Measurements from ENCODE around the gene PLEKHO1. TPM values are rescaled to one million over a fixed set of nuclear protein-coding genes. Genes with fewer than 3 reads are reported as not detected.
"Not testable (repeated sequence)": the region's sequence is repeated elsewhere in the genome, so short reads cannot be mapped to it uniquely, and the experiment has no call there.

The PLEKHO1 gene
- total and polyA plus RNA-seq, 12 donors = 36.2 to 298 (median 79.9) TPM

- H3K36me3 ChIP-seq (replicated peaks in 1 of 2) = no peaks in the 10 kb centered on the region
- intact Hi-C loops (cut with DNase I) = no loop called here
- 92 to 100% (median 97%) methylated on average over 1 of the region's 1 CpG for WGBS, 4 donors
These were observed 17.3 kb upstream of the PLEKHO1 start for GRCh38 chr1:150132372-150132771.

DNA sequence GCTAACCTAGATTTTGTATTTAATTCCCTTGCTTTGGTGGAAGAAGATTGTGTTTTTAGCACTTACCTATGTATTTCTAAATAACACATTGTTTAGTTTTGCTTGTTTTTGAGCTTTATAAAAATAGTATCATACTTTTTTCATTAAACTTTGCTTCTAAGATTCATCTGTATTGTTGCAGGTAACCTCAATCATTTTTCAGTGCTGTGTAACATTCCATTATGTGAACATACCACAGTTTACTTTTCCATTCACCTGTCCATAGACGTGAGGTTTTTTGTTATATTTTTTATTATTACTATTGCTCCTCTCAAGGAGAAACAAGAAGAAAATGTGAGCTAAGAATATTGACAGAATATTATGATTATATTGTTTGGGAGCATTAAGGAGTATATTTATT, 15.2 kb upstream of the PLEKHO1 start:
- no peak overlapping the region for H3K4me3 ChIP-seq
- H3K9me3 ChIP-seq (replicated peaks in 1 of 3) = no peaks in the 10 kb centered on the region
- no peak for DNase-seq
- no peak for TF ChIP-seq POLR2A (IDR thresholded peaks at IDR 0.05)
- TF ChIP-seq, protein P1, sequence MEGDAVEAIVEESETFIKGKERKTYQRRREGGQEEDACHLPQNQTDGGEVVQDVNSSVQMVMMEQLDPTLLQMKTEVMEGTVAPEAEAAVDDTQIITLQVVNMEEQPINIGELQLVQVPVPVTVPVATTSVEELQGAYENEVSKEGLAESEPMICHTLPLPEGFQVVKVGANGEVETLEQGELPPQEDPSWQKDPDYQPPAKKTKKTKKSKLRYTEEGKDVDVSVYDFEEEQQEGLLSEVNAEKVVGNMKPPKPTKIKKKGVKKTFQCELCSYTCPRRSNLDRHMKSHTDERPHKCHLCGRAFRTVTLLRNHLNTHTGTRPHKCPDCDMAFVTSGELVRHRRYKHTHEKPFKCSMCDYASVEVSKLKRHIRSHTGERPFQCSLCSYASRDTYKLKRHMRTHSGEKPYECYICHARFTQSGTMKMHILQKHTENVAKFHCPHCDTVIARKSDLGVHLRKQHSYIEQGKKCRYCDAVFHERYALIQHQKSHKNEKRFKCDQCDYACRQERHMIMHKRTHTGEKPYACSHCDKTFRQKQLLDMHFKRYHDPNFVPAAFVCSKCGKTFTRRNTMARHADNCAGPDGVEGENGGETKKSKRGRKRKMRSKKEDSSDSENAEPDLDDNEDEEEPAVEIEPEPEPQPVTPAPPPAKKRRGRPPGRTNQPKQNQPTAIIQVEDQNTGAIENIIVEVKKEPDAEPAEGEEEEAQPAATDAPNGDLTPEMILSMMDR (IDR thresholded peaks at IDR 0.05) = no peak
- WGBS, 4 donors = 93 to 98% (median 95%) methylated on average over 1 of the region's 1 CpG
- H3K36me3 ChIP-seq (replicated peaks in 1 of 2) = no peaks in the 10 kb centered on the region
- intact Hi-C loops (cut with DNase I) = no loop called here
- no peak overlapping the region for H3K27ac ChIP-seq
- no peaks in the 10 kb centered on the region for H3K4me1 ChIP-seq (replicated peaks in 1 of 2)
- no peaks in the 10 kb centered on the region for H3K27me3 ChIP-seq

More at GRCh38 chr1:150132372-150132771, 17.3 kb upstream of the PLEKHO1 start:
- Histone ChIP-seq H3K9me3 (replicated peaks in 1 of 3) (no peaks in the 10 kb centered on the region), H3K27ac (no peak overlapping the region), H3K4me3 (no peak overlapping the region), H3K4me1 (replicated peaks in 1 of 2) (no peaks in the 10 kb centered on the region), H3K27me3 (no peaks in the 10 kb centered on the region)
- DNase-seq = no peak
- TF ChIP-seq POLR2A (IDR thresholded peaks at IDR 0.05) = no peak
- TF ChIP-seq, protein P1 (IDR thresholded peaks at IDR 0.05) = no peak

DNA sequence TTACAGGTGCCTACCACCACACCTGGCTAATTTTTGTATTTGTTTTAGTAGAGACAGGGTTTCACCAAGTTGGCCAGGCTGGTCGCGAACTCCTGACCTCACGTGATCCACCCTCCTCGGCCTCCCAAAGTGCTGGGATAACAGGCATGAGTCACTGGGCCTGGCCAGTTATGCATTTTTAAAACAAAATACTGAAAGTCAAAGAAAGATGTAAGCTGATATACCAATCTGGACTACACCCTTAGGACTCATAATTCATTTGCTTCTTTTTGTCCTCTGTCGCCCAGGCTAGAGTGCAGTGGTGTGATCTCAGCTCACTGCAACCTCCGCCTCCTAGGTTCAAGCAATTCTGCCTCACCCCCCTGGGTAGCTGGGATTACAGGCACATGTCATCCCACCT, 14.3 kb upstream of the PLEKHO1 start:
- H3K4me1 ChIP-seq (replicated peaks in 1 of 2); H3K36me3 ChIP-seq (replicated peaks in 1 of 2); H3K4me3 ChIP-seq; H3K27ac ChIP-seq; DNase-seq; H3K27me3 ChIP-seq; H3K9me3 ChIP-seq (replicated peaks in 1 of 3); intact Hi-C loops (cut with DNase I): not testable (repeated sequence)
- WGBS, 4 donors = 77 to 83% (median 82%) methylated on average over 6 of the region's 6 CpGs

DNA sequence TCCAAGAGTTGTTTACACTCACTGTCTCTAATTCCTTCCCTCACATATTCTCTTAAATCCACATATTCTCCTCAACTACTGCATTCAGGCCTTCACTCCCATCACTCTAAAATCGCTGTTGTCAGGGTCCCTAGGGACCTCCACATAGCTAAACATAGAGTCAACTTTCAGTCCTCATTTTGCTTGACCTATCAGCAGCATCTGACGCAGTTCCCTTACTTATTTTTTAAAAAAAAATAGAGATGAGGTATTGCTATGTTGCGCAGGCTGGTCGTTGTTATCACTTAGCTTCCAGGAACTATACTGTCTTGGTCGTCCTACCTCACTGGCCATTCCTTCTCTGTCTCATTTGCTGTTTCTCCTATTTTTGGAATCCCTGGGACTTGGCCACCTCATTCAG, 11.7 kb upstream of the PLEKHO1 start:
- no peaks in the 10 kb centered on the region for H3K9me3 ChIP-seq (replicated peaks in 1 of 3)
- no peaks in the 10 kb centered on the region for H3K27me3 ChIP-seq
- H3K4me3 ChIP-seq = no peak overlapping the region
- 78 to 91% (median 86%) methylated on average over 5 of the region's 5 CpGs for WGBS, 4 donors
- TF ChIP-seq POLR2A (IDR thresholded peaks at IDR 0.05) = no peak
- TF ChIP-seq, protein P1 (IDR thresholded peaks at IDR 0.05) = no peak
- DNase-seq = no peak
- H3K4me1 ChIP-seq (replicated peaks in 1 of 2) = peaks cover 0 to 7% of the 10 kb centered on the region in 2 donors
- no peaks in the 10 kb centered on the region for H3K36me3 ChIP-seq (replicated peaks in 1 of 2)
- intact Hi-C loops (cut with DNase I) = no loop called here
- H3K27ac ChIP-seq = no peak overlapping the region

- intact Hi-C loops (cut with DNase I) = no loop called here
- H3K9me3 ChIP-seq (replicated peaks in 1 of 3) = no peaks in the 10 kb centered on the region
- H3K4me3 ChIP-seq = no peak overlapping the region
These were observed 8.3 kb upstream of the PLEKHO1 start for GRCh38 chr1:150141452-150141851.

More at GRCh38 chr1:150141452-150141851, 8.3 kb upstream of the PLEKHO1 start:
- peaks cover 9 to 25% of the 10 kb centered on the region in 2 donors for H3K4me1 ChIP-seq (replicated peaks in 1 of 2)
- H3K27ac ChIP-seq = no peak overlapping the region
- TF ChIP-seq, protein P1 (IDR thresholded peaks at IDR 0.05) = no peak
- no peak for TF ChIP-seq POLR2A (IDR thresholded peaks at IDR 0.05)
- H3K36me3 ChIP-seq (replicated peaks in 1 of 2) = no peaks in the 10 kb centered on the region
- H3K27me3 ChIP-seq = no peaks in the 10 kb centered on the region
- DNase-seq = no peak

All from adrenal gland (tissue), 12 donors.